GM18870 (cell line): ENCODE results near the gene MYOM3.

Experiments
- ATAC-seq: cut with Tn5 transposase; IDR thresholded peaks from one replicate; pipeline ENCODE4 v1.9.1; 2021; ENCODE audit warnings: moderate library complexity; ENCODE audit not compliant: unreplicated experiment

MYOM3 gene

DNA sequence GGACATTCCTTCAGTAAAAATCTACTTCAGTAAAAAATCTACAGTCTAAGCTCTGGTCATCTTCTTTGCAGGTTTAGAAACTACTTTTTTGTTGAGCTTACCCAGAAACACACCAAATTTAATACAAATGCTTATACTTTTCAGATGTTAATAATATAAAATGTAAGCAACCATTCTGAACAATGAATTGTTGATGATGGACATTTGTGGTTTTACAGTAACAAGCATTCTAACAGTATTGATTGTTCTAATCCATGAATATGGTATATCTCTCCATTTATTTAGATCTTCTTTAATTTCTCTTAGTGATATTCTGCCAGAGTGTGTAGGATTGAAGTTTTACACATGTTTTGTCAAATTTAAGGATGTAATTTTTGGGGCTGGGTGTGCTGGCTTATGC is 104.9 kb downstream of the MYOM3 start:
- no peak for ATAC-seq
